ENCODE measurements around the gene IL1RAP. TPM values are rescaled to one million over a fixed set of nuclear protein-coding genes. Genes with fewer than 3 reads are reported as not detected.

IL1RAP gene
- total RNA-seq, 1 experiment from 2014 or later, result 62.0 TPM

GRCh38 chr3:190701096-190701532 is 187.2 kb downstream of the IL1RAP start:
- Mint-ChIP-seq H3K27ac (ENCODE audit: low read depth, unreplicated experiment) (no peak overlapping the region), H3K36me3 (ENCODE audit: insufficient read depth, unreplicated experiment) (no peaks in the 10 kb centered on the region), H3K9me3 (ENCODE audit: unreplicated experiment) (no peaks in the 10 kb centered on the region), H3K4me1 (ENCODE audit: insufficient read depth, unreplicated experiment) (peaks cover 14% of the 10 kb centered on the region), H3K4me3 (ENCODE audit: unreplicated experiment) (no peak overlapping the region), H3K27me3 (ENCODE audit: insufficient read depth, unreplicated experiment) (no peaks in the 10 kb centered on the region)
- POLR2A ChIA-PET, result interaction anchor here (0.6 to 3.1 kb wide), 3 partner anchors 9 to 349 kb away, joined by 3 to 12 read pairs (median 5); no protein-coding TSS in a partner anchor
- CTCF ChIA-PET, result interaction anchor here (0.6 to 6.1 kb wide), 56 partner anchors 8 to 659 kb away, joined by 3 to 159 read pairs (median 5); partner anchors contain the start of gene IL1RAP
- intact Hi-C loops (cut with micrococcal nuclease), result loop anchor here (1.0 to 10.0 kb wide), 5 partner anchors 112 to 524 kb away; no protein-coding TSS in a partner anchor
- peak; percentile 86 for DNase-seq (ENCODE audit: unreplicated experiment)
- peak; percentile 75 for TF ChIP-seq CTCF (IDR thresholded peaks at IDR 0.05; ENCODE audit: unreplicated experiment)
- no TSS peak for BruUV-seq (replicated peaks)

GRCh38 chr3:190706582-190706981 is 192.7 kb downstream of the IL1RAP start:
- ChIA-PET POLR2A (interaction anchor here (2.0 kb wide), 1 partner anchor 12 kb away, joined by 6 read pairs; no protein-coding TSS in a partner anchor), CTCF (interaction anchor here (0.7 to 2.0 kb wide), 3 partner anchors 9 to 11 kb away, joined by 3 to 5 read pairs (median 4); no protein-coding TSS in a partner anchor)
- no peak for TF ChIP-seq CTCF (IDR thresholded peaks at IDR 0.05; ENCODE audit: unreplicated experiment)
- Mint-ChIP-seq H3K27me3 (ENCODE audit: insufficient read depth, unreplicated experiment) (no peaks in the 10 kb centered on the region), H3K36me3 (ENCODE audit: insufficient read depth, unreplicated experiment) (no peaks in the 10 kb centered on the region), H3K27ac (ENCODE audit: low read depth, unreplicated experiment) (no peak overlapping the region), H3K4me1 (ENCODE audit: insufficient read depth, unreplicated experiment) (peaks cover 9% of the 10 kb centered on the region), H3K9me3 (ENCODE audit: unreplicated experiment) (no peaks in the 10 kb centered on the region), H3K4me3 (ENCODE audit: unreplicated experiment) (no peak overlapping the region)
- intact Hi-C loops (cut with micrococcal nuclease), result loop anchor here (10.0 kb wide), 1 partner anchor 518 kb away; no protein-coding TSS in a partner anchor
- no peak for DNase-seq (ENCODE audit: unreplicated experiment)
- BruUV-seq (replicated peaks), result no TSS peak

Other genes starting within 250 kb of the IL1RAP start
- gene CLDN1, start 191.6 kb upstream of the IL1RAP start, total RNA-seq (2022), result 197 and 263 TPM in 2 replicates
- 0.23 TPM in 1 of 2 replicates, not detected in the other for gene CLDN16, start 125.9 kb upstream of the IL1RAP start, total RNA-seq (2022)
- gene TMEM207, start 64.2 kb upstream of the IL1RAP start, total RNA-seq (2022), result not detected in 2 replicates